GM18951 (cell line): ENCODE results near the gene RHEBL1.
A peak's percentile ranks its signal among the peaks of the same experiment; 100 is the strongest.
"Not testable (repeated sequence)": the region's sequence is repeated elsewhere in the genome, so short reads cannot be mapped to it uniquely, and the experiment has no call there.

ENCODE experiments used
- POLR2A ChIP-seq: IDR thresholded peaks from 4 replicates; pipeline ENCODE4 v1.6.1; 2011; ENCODE audit warnings: mild to moderate bottlenecking; ENCODE audit not compliant: insufficient read length, insufficient read depth; ENCODE audit errors: extremely low read depth
- in situ Hi-C: fragments of 300-500 bp; cut with MboI; formaldehyde crosslinking; loops from one replicate; pipeline ENCODE4 v1.12.0; 2022; ENCODE audit warnings: low sequenced_read_pairs, mixed read lengths, inconsistent platforms; ENCODE audit not compliant: unreplicated experiment

Gene RHEBL1

DNA sequence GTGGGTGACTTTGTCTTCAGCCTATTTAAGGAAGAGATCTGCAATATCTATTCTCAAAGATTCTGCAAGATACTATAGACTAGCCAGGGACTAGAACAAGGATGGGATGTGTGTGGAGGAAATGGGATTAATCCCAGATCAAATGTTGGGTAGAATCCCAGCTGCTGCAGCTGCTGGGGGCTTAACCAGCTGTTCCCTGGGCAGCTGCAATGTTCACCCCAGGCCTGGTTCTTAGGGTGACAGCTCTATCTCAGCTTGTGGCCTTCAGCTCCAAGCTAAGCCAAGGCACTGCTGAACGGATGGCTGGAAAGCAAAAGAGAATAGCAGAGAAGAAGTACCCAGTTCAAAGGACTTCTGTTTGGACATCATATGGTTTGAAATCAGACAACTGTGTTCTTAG, 10.0 kb upstream of the RHEBL1 start:
- TF ChIP-seq POLR2A, result no peak
- in situ Hi-C loops, result loop anchor here (10.0 kb wide), 1 partner anchor 155 kb away; no protein-coding TSS in a partner anchor

DNA sequence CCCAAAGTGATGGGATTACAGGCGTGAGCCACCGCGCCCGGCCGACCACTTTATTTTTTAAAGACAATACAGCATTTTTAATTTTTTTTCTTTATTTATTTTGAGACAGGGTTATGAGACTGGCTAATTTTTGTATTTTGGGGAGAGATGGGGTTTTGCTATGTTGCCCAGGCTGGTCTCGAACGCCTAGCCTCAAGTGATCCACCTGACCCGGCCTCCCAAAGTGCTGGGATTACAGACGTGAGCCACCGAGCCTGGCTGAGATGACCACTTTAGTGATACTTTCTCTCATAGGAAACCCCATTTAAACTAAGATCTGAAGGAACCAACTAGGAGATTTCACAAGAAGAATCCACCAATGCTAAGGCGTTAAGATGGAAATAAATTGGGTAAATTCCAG, 1.2 kb upstream of the RHEBL1 start:
- in situ Hi-C loops, result no loop called here
- no peak for TF ChIP-seq POLR2A

DNA sequence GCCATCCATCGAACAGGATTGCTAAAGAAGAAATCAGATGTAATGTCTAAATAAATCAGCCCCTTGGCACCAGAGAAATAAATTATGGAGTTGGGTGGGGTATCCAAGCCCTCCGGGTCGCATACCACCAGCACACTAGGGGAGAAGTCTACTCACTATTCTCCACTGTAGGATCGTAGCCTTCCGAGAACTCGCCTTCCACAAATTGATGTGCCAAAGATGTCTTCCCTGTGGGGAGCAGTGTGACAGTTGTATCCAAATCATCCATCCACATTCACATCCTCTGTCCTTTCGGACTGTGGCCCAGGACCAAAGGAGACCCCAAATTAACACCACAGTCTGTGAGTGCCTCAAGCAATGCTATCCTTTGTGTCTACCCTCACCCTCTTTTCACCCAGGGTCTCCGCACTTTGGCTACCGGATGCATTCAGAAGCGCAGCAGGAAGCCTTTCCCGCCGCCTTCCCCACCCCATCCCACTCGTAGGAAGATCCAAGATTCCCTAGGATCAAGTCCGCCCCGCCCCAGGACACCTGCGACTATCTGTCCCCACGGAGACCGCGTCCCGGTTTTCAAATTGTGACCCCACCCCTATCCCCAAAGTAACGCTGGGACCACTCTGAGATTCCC, 786 bp downstream of the RHEBL1 start:
- in situ Hi-C loops, result no loop called here
- no peak for TF ChIP-seq POLR2A

DNA sequence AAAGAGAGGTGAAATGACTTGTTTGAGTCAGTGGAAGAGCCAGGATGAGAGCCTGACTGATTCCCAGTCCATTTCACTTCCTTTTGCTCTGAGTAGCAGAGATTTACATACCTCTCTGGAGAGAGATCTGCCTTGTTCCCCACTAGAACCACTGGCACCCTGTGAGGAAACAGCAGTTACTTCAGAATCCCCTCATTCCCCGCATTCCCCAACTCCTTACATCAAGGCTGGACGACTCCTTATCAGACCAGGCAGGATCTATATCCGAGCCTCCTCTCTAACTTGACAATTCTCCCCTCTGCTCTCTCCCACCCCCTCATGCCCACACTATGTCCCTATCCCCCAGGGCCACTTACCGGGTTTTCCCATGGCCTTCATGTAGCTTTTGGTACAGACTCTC, 3.7 kb downstream of the RHEBL1 start:
- in situ Hi-C loops, result no loop called here
- no peak for TF ChIP-seq POLR2A

DNA sequence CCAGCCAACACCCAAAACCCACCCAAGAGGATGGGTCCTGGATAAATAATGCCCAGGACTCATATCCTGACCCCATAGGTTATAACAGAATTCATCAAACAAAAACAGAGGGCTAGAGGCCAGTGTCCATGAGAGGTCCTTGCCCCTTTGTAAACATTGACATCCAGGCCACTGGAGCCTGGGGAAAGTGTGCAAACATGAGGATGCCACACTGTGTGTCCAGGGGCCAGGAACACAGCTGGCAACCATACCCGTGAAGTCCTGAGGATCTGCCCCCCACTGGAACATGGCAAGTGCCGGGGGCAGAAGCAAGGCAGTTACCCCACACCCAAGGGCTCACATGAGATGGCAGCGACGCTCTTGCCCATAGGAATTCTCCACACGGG, 5.0 kb downstream of the RHEBL1 start:
- in situ Hi-C loops, result no loop called here

DNA sequence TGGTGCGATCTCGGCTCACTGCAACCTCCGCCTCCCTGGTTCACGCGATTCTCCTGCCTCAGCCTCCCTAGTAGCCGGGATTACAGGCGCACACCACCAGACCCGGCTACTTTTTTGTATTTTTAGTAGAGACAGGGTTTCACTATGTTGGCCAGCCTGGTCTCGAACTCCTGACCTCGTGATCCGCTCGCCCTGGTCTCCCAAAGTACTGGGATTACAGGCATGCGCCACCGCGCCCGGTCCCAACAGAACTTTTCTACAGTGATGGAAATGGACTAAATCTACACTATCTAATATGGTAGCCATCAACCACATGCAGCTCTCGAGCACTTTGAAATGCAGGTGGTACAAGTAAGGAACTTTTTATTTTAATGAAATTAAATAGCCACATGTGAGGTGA, 7.9 kb downstream of the RHEBL1 start:
- in situ Hi-C loops, result not testable (repeated sequence)

More for the DNA sequence above, 5.0 kb downstream of the RHEBL1 start:
- no peak for TF ChIP-seq POLR2A

DNA sequence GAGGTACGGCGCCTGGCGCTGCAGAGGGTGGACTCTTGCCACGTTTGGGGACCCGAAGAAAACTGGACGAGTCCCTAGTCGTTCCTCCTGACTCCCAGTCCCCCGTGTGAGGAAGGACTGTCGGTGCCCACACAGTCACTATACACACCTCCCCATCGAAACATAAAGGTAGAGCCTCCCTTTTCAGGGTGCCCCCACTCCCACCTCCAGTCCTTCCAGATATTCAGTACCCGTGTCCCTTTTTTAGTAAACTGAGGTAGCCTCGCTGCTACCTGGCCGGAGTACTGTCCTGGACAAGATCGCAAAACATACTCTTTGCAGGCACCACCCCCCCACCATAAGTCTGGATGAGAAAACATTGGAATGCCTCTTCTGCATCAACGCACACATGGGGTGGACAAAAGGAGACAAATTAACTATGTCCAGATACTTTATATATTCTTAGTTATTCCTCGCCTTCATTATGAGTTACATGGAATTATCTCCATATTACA, 8.6 kb downstream of the RHEBL1 start:
- TF ChIP-seq POLR2A, result no peak
- in situ Hi-C loops, result no loop called here

DNA sequence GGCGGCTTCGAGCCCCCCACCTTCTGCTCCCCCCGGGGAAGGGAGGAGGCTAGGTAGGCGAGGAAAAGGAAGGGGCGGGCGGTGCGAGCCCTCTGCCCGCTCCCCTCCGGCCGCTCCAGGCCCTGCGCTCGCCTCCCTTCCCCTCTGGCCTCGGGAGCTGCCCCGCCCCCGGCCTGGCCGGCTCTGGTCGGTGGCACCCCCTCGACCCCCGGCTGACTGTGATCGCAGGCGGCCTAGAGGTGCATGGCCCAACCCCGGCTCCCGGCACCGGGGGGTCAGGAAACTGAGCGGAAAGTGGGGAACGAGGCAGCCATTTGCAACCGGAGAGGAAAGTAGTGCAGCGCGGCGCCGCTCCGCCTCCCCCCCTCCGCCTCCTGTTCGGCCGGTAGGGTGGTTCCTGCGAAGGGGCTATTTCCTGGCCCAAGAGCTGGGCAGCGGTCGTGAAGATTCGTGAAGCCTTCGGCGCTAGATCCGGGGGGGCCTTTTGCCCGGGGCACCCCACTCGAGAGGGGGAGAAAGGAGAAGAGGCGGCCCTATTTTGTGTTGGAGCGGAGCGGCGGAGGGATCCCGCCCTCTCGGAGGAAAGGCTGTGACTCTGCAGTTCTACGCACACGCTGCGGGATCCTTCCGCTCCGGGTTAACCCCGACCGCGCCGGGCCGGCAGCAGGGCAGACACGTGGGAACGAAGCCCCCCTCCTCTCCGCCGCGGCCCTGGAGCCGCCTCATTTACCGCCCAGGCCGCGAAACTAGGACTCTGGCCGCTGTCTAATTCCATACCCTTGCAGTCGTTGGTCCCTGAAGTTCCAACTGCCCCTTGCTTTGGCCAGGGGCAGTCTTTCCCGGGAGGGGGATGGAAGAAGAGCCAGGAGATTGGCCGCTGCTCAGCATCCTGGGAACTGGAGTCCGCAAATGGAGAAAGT, 9.3 kb downstream of the RHEBL1 start, which contains the start of gene KMT2D:
KMT2D (minus strand) TSS at position 558 of the 920 bp plus-strand sequence. CDS start 5,470 bp downstream, outside the sequence.
- TF ChIP-seq POLR2A, result peak; percentile 77
- in situ Hi-C loops, result no loop called here

DNA sequence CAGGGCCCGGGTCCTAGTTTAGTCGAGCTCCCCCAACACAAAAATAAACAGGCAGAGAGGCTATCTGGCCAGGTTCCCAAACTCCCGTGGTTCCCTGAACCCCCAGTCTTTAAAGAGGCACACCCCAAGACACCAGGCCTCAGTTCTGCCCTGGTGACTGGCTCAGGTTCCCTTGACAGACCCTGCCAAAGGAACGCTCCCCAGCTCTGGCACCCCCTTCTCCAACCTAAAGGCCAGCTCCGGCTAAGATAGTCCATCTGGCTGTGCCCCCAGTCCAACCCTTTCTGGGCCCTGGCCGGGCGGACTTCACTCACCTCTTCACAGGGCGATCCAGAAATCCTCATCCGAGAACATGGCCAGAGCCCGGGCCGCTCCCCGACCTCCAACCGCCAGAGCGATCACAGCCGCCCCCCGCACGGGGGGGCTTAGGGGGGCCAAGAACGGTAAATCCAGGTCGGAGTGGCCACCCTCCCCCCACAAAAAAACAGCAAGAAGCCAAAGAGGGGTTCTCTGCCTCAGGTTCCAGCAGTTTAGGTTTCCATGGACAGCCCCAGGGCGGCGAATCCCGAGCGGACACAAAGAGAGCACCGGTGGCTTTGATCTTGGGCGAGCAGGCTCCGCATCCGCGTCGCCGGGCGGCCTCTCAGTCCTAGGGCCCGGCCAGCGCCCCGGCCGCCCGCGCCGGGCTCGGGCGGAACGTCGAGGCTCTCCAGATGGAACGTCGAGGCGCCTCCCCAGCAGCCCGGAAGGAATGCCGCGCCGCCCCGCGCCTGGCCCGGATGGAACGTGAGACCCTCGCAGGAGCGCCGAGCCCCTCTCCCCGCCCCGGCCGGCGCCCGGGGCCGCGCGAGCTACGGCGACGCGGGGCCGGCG, 10.2 kb downstream of the RHEBL1 start:
- no peak for TF ChIP-seq POLR2A
- in situ Hi-C loops, result no loop called here

DNA sequence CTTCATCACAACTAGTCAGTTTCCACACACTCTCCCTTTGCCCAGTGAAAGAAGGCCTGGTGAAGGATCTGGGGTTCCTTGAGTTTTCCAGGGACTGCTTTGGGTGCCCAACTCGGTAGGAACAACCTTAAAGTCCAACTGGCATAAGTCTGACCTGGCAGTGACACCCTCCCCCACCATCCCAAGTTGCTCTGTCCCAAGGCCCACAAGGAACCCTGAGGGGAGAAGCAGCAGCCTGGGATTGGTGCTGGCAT, 10.8 kb downstream of the RHEBL1 start:
- TF ChIP-seq POLR2A, result no peak
- in situ Hi-C loops, result no loop called here

DNA sequence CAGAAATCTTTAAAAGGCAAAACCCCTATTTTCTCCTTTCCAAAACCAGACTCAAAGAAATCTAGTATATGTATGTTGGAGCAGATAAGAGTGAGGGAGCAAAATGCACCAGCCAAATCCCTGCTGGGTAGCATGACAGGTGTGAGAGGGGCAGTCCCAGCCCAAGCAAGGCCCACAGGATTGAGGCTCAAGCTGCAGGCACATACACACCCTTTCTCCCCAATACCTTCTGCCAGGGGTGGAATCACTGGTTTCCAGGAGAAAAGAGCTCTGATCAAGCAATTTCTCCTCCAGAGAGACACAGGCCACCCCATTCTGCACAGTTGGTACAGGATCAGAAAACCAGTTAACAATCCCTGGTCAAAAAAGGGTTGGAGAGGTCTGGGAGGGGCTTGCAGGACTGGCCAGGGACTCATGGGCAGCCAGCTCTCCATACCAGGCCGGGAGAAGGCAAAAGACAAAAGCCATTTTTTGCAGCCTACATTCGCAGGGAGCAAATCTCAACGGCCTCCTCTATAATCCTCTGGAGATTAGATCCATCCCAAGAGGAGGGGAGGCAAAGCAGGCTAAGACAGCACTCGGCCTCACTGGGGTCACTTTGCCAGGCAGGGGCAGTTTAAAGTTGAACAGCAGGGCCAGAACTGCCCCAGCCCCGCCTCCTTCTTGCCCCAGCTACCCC, 11.3 kb downstream of the RHEBL1 start:
- TF ChIP-seq POLR2A, result no peak
- in situ Hi-C loops, result no loop called here

DNA sequence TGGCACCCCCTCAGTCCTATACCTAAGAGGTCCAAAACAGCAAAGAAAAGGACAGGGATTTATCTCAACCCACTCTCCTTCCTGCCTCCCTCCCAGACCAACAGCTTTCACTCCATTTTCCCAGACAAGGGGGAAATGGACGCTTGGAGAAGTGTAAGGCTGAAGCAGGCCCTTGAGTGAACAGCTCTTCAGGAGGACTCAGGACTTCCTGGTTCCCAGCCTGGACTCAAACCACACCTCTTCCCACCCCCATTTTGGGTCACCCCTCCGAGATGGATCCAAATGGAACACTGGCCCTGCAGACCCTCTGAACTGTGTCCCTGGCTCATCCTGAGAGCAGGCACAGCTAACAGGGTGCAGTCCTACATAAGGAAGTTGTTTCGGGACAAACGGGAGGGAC, 11.9 kb downstream of the RHEBL1 start:
- TF ChIP-seq POLR2A, result no peak
- in situ Hi-C loops, result no loop called here
